Renal cortical epithelial cell (primary cell): ENCODE results near the gene SPIN2A. TPM values are rescaled to one million over a fixed set of nuclear protein-coding genes. Genes with fewer than 3 reads are reported as not detected.
"Not testable (repeated sequence)": the region's sequence is repeated elsewhere in the genome, so short reads cannot be mapped to it uniquely, and the experiment has no call there.

Experiments
- DNase-seq: peaks from one replicate; pipeline ENCODE4 v3.0.0-alpha.2; 2011; ENCODE audit warnings: low read depth
- total RNA-seq: library from RNA; depleted of rRNA; stranded (reverse); fragments of >200 nt; gene quantifications from 2 replicates; pipeline ENCODE4 v1.2.3, GENCODE V29; 2014

Gene SPIN2A
- total RNA-seq, 1 donor from 2014 or later = 0.20 TPM

GRCh38 chrX:57102918-57103317, 34.3 kb downstream of the SPIN2A start:
- DNase-seq = not testable (repeated sequence)

Other genes with a start within 250 kb of the SPIN2A start
- 5.4 and 11.6 TPM in 2 replicates for gene SPIN3, start 141.9 kb downstream of the SPIN2A start, total RNA-seq
- gene SPIN2B, start 15.8 kb downstream of the SPIN2A start, total RNA-seq = 7.5 and 9.3 TPM in 2 replicates
- 11.3 and 12.0 TPM in 2 replicates for gene FAAH2, start 149.3 kb upstream of the SPIN2A start, total RNA-seq